GM13976 (cell line): ENCODE data around the gene MACC1.

Source experiments
- DNase-seq: peaks from one replicate; pipeline ENCODE4 v3.0.0; 2012; ENCODE audit warnings: low spot score
- in situ Hi-C: fragments of 300-500 bp; cut with MboI; formaldehyde crosslinking; loops from one replicate; pipeline ENCODE4 v1.12.0; 2022; ENCODE audit warnings: low sequenced_read_pairs, mixed read lengths, inconsistent platforms; ENCODE audit not compliant: unreplicated experiment
- TF ChIP-seq, protein P1 (sequence below): IDR thresholded peaks from 2 replicates; pipeline ENCODE4 v1.5.1; 2012; ENCODE audit warnings: borderline replicate concordance, mild to moderate bottlenecking; ENCODE audit not compliant: insufficient read depth; ENCODE audit errors: extremely low read depth, missing control alignments, control extremely low read depth

MACC1 gene

DNA sequence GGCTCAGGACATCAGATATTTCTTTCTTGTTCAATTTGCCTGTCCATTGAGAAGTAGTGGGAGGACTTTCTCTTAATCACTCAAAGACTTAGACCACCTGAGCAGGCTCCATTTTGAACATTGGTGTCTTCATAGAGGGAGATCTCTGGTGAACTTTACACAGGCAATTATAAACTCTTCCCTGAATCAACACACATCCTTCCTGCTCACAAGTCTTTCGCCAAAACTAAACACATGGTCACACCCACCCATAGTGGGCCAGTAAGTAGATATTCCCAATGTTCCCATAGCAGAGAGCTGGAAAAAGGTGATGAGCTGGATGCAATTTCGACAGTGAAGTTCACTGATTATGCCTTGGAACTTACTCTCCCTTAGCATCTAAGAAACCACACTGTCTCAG, 8.2 kb upstream of the MACC1 start:
- in situ Hi-C loops, result no loop called here
- DNase-seq, result no peak
- TF ChIP-seq, protein P1, sequence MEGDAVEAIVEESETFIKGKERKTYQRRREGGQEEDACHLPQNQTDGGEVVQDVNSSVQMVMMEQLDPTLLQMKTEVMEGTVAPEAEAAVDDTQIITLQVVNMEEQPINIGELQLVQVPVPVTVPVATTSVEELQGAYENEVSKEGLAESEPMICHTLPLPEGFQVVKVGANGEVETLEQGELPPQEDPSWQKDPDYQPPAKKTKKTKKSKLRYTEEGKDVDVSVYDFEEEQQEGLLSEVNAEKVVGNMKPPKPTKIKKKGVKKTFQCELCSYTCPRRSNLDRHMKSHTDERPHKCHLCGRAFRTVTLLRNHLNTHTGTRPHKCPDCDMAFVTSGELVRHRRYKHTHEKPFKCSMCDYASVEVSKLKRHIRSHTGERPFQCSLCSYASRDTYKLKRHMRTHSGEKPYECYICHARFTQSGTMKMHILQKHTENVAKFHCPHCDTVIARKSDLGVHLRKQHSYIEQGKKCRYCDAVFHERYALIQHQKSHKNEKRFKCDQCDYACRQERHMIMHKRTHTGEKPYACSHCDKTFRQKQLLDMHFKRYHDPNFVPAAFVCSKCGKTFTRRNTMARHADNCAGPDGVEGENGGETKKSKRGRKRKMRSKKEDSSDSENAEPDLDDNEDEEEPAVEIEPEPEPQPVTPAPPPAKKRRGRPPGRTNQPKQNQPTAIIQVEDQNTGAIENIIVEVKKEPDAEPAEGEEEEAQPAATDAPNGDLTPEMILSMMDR, result no peak

DNA sequence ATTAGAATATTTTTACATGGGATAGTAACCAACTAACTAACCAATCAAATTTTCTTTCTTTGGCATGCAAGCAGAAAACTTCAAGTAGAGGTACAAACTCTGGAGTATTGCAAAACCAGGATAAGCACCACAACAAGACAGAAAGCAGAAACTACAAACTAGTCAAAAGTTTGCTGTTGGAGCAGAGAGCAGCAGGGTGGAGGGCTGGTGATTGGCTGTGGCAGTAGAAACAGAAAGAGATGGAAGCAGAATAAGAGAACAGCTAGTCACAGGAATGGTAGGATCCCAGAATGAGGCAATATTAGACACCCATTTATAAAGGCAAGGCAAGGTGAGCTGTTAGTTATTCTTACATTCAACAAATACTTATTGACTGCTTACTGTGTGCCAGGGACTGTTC, 6.8 kb upstream of the MACC1 start:
- TF ChIP-seq, protein P1, result no peak
- DNase-seq, result no peak
- in situ Hi-C loops, result no loop called here

DNA sequence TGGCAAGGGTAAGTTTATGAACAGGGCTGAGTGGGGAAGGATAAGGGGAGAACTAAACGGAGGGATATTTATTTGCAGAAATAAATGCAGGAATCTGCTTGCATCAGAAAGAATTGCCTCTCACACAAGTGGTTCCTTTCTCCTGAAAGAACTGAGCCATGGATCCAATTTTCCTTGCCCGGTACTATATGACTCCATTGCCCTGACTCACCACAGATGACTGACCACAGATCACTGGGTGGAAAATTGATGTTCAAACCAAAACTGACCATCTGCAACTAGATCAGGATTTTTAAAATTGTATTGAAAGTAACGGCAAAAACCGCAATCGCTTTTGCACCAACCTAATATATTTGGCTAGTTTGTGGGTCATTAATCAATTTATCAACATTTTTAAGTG, 6.2 kb upstream of the MACC1 start:
- in situ Hi-C loops, result no loop called here
- no peak for DNase-seq
- TF ChIP-seq, protein P1, result no peak

GRCh38 chr7:20222219-20222828, 5.1 kb upstream of the MACC1 start:
- no peak for DNase-seq
- TF ChIP-seq, protein P1, result no peak
- in situ Hi-C loops, result no loop called here

- in situ Hi-C loops, result no loop called here
- TF ChIP-seq, protein P1, result no peak
- no peak for DNase-seq
Measured at GRCh38 chr7:20220921-20221547, 3.9 kb upstream of the MACC1 start.

DNA sequence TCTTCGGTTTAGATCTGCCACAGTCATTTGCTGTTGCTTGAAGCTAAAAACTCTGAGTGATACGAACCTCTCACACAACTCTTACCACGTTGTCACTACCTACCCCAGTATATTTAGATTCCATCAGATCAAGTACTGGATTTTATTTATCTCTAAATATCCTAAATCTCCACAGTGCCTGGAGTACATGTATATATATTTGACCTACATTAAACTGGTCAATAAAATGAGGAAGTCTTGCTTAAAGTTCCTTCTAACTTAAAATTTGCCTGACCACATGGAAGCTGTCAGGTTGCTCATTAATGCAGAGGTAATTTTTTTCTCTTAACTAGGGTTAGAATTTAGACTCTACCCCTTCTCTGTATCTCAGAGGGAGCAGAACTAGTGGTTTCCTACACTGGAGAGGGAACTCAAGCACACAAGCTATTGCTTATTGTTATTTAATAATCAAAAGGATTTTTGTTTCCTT, 3.1 kb upstream of the MACC1 start:
- no peak for DNase-seq
- TF ChIP-seq, protein P1, result no peak
- in situ Hi-C loops, result no loop called here
